ENCODE data around the gene ARIH2.

Gene ARIH2

GRCh38 chr3:49017229-49017970 is 98.8 kb downstream of the ARIH2 start:
- in situ Hi-C loops (cut with HindIII; ENCODE audit: low sequenced_read_pairs) = no loop called here

GRCh38 chr3:49017971-49018706 is 99.5 kb downstream of the ARIH2 start, which contains the start of gene DALRD3:
DALRD3 (minus strand) TSS chr3:49018580; CDS start chr3:49018564, 16 bp downstream.
- in situ Hi-C loops (cut with HindIII; ENCODE audit: low sequenced_read_pairs) = no loop called here

DNA sequence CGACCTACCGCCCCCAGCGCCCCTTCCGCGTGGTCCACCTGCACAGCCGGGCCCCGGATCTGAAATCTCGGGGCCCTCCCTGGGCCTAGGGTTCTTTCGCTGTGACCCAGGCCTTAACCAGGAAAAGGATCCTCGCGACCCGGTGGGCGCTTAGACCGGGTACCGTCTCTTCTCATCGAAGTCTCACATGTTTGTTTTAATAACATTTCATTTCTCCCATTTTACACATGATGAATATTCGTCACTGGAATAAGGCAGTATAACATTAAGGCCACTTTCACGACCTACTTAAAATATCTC is 100.0 kb downstream of the ARIH2 start:
- in situ Hi-C loops (cut with HindIII; ENCODE audit: low sequenced_read_pairs) = no loop called here

- in situ Hi-C loops (cut with HindIII; ENCODE audit: low sequenced_read_pairs) = no loop called here
Observed at GRCh38 chr3:49019941-49020329, 101.3 kb downstream of the ARIH2 start.

DNA sequence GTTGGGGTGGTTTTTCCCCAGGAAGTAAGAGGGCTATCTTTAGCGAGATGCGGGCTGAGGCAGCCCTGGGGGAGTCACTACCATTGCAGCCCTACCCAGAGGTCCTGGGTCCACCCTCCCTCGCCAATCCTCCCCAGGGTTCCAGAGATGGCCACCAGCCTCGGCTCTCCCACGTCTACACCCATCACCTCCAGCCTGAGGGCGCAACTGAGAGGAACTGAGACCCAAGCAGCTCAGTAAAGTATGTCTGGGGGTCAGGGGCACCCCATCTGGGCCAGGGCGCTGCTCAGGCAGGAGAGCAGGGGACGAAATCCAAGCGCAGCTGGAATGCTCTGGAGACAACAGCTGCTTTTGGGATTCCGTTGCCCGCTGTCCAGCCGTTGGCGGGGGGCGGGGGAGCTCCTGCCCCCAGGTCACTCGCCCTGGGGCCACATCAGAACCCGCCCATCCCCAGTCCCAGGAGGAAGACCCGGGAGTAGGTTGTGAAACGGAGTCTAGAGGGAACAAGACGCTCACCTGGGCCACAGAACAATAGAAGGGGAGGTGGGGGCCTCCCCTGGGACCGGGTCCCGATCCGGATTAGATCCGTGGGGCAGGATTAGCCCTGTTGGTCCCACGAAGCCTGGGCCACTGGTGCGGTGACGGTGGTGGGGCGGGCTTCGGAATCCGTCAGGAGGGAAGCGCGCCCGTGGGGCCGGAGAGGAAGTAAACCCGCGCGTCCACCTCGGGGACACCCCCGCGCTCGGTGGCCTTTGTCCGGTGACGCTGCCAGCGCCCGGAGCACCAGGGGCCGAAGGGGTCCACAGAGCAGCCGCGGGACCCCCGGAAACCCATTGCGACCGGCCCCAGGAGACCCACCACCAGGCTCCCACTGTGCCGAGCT is 101.9 kb downstream of the ARIH2 start:
- in situ Hi-C loops (cut with HindIII; ENCODE audit: low sequenced_read_pairs) = no loop called here

- in situ Hi-C loops (cut with HindIII; ENCODE audit: low sequenced_read_pairs) = no loop called here
Observed at GRCh38 chr3:49021213-49021812, 102.7 kb downstream of the ARIH2 start.

DNA sequence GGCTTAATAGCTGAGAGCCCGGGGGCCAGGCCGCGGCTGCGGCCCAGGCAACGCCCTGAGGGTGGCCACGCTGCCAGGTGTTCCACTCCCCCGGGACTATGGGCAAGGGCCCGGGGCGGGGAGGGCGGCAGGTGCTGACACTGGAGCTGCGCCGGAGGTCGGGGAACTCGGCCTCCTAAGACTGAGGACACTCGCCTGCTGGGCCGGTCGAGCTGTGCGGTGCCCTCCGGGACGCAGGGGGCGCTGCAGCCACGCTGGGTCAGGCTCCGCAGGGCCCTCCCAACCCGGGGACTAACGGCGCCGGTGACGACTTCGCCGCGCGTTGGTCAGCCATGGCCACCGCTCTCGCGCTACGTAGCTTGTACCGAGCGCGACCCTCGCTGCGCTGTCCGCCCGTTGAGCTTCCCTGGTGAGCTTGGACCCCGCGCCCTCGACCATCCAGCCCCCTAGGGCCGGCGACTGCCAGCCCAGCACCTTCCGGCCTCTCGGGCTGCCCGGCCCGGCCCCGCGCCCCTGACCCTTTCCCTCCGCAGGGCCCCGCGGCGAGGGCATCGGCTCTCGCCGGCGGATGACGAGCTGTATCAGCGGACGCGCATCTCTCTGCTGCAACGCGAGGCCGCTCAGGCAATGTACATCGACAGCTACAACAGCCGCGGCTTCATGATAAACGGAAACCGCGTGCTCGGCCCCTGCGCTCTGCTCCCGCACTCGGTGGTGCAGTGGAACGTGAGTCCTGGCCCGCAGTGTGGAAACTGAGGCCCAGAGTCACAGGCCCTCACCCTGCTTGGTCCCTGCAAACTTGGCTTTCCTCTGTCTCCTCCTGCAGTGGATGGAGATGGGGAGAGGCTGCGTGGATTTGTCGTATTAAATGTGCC is 103.4 kb downstream of the ARIH2 start, which contains the start of gene NDUFAF3:
Gene NDUFAF3 (plus strand): TSS at position 309 of the 875 bp plus-strand sequence. CDS start 24 bp downstream, at position 333.
- in situ Hi-C loops (cut with HindIII; ENCODE audit: low sequenced_read_pairs) = no loop called here

- in situ Hi-C loops (cut with HindIII; ENCODE audit: low sequenced_read_pairs) = no loop called here
Observed at GRCh38 chr3:49022688-49023171, 104.1 kb downstream of the ARIH2 start.

DNA sequence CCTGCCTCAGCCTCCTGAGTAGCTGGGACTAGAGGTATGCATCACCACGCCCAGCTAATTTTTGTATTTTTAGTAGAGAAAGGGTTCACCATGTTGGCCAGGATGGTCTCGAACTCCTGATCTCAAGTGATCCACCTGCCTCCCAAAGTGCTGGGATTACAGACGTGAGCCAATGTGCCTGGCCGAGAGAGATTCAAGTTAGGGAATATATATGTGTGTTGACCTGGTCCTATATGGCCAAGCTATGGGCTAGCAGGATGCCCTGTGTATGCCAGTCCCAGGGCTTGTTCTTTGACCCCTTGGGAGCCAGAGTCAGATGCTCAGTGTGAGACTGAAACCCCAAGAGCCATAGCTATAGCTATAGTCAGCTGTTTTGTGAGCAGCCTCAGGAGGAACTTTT is 105.1 kb downstream of the ARIH2 start:
- in situ Hi-C loops (cut with HindIII; ENCODE audit: low sequenced_read_pairs) = no loop called here

DNA sequence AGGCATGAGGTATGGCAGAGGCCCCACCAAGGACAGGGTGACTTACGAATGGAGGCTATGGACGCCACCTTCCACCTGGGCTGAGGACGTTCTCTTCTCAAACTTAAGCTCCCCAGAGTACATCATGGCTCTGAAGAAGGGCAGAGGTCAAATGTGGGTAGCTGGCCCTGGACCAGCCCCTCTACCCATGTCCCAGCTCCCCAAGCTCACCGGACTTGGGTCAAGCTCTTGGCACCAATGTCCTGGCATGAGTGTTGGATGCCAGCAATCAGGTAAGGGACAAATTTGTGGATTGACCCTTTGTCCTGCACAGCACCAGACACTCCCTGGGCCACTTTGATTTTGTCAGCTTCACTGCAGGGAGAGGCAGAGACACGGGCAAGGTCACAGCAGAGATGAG is 105.8 kb downstream of the ARIH2 start:
- in situ Hi-C loops (cut with HindIII; ENCODE audit: low sequenced_read_pairs) = no loop called here

- in situ Hi-C loops (cut with HindIII; ENCODE audit: low sequenced_read_pairs) = no loop called here
Observed at GRCh38 chr3:49025005-49025792, 106.6 kb downstream of the ARIH2 start.

DNA sequence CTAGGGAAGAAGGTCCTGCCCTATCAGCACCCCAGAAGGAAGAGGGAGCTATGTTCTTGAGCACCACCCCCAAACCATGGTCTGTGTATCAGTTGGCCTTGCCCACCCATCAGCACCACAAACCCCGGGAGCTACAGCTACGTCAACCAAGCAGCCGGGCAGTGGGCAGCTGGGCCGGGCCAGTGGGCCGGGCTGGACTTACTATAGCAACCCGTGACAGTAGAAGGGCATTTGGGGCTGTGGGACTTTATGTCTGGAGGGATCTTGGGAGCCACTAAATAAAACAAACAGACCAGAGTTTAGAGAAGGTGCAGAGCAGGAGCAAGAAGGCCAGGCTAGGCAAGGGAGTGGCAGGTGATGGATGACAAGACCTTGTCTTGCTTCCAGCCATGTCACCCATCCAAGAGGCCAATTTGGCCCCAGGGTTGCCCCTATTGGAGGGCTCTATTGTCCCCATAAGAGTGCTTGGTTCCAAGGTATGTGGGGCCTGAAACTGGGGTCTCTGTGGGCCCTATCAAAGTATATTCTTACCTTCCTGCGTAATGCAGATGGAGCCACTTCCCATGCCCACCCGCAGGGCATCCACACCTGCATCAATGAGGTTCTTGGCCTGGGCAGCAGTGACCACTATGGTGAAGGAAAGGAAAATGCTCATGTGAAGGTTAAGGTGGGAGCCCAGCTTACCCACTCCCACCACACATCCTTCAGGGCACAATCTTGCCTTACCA is 107.3 kb downstream of the ARIH2 start:
- in situ Hi-C loops (cut with HindIII; ENCODE audit: low sequenced_read_pairs) = no loop called here

GRCh38 chr3:49026536-49026935 is 107.9 kb downstream of the ARIH2 start:
- in situ Hi-C loops (cut with HindIII; ENCODE audit: low sequenced_read_pairs) = no loop called here

GRCh38 chr3:49027634-49028033 is 109.0 kb downstream of the ARIH2 start:
- in situ Hi-C loops (cut with HindIII; ENCODE audit: low sequenced_read_pairs) = no loop called here

GRCh38 chr3:49028298-49028672 is 109.6 kb downstream of the ARIH2 start:
- in situ Hi-C loops (cut with HindIII; ENCODE audit: low sequenced_read_pairs) = no loop called here

- in situ Hi-C loops (cut with HindIII; ENCODE audit: low sequenced_read_pairs) = no loop called here
Observed at GRCh38 chr3:49028673-49029562, 110.3 kb downstream of the ARIH2 start, which contains the start of gene IMPDH2. IMPDH2 (minus strand) TSS chr3:49029398; CDS start chr3:49029350, 48 bp downstream.

- in situ Hi-C loops (cut with HindIII; ENCODE audit: low sequenced_read_pairs) = no loop called here
Observed at GRCh38 chr3:49029563-49029884, 110.9 kb downstream of the ARIH2 start.
